ENCODE data around the gene BRD9.
"Not testable (repeated sequence)": the region's sequence is repeated elsewhere in the genome, so short reads cannot be mapped to it uniquely, and the experiment has no call there.

The BRD9 gene

GRCh38 chr5:856531-857425, 35.8 kb downstream of the BRD9 start:
- DNase-seq (ENCODE audit: low read depth), result no peak

DNA sequence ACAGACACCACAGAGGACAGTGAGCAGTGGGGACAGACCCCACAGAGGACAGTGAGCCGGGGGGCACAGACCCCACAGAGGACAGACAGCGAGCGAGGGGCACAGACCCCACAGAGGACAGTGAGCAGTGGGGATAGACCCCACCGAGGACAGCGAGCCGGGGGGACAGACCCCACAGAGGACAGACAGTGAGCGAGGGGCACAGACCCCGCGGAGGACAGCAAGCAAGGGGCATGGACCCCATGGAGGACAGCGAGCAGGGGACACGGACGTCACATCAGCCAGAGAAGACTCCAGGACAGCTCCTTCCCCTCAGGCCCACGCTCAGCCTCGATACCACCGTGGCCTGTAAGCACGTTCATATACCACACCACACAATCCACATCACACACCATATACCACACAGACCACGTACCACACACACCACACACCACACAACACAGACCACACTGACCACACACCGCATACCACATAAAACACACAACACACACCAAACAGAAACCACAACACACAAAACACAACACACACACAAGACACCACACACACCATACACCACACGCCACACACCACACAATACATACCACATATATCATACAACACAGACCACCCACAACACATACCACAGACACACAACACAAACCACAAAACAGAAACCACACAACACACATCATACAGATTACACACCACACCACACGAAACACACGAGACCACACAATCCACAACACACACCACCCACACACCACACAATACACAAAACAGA, 36.6 kb downstream of the BRD9 start:
- no peak for DNase-seq (ENCODE audit: low read depth)

GRCh38 chr5:854966-855743, 37.4 kb downstream of the BRD9 start:
- no peak for DNase-seq (ENCODE audit: low read depth)

GRCh38 chr5:854217-854616, 38.4 kb downstream of the BRD9 start:
- no peak for DNase-seq (ENCODE audit: low read depth)

DNA sequence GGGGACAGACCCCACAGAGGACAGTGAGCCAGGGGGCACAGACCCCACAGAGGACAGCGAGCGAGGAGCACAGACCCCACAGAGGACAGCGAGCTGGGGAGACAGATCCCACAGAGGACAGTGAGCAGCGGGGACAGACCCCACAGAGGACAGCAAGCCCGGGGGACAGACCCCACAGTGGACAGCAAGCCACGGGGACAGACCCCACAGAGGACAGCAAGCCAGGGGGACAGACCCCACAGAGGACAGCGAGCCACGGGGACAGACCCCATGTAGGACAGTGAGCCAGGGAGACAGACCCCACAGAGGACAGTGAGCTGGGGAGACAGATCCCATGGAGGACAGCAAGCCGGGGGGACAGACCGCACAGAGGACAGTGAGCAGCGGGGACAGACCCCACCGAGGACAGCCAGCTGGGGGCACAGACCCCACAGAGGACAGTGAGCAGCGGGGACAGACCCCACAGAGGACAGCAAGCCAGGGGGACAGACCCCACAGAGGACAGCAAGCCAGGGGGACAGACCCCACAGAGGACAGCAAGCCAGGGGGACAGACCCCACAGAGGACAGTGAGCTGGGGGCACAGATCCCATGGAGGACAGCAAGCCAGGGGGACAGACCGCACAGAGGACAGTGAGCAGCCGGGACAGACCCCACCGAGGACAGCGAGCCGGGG, 39.0 kb downstream of the BRD9 start:
- not testable (repeated sequence) for DNase-seq (ENCODE audit: low read depth)

DNA sequence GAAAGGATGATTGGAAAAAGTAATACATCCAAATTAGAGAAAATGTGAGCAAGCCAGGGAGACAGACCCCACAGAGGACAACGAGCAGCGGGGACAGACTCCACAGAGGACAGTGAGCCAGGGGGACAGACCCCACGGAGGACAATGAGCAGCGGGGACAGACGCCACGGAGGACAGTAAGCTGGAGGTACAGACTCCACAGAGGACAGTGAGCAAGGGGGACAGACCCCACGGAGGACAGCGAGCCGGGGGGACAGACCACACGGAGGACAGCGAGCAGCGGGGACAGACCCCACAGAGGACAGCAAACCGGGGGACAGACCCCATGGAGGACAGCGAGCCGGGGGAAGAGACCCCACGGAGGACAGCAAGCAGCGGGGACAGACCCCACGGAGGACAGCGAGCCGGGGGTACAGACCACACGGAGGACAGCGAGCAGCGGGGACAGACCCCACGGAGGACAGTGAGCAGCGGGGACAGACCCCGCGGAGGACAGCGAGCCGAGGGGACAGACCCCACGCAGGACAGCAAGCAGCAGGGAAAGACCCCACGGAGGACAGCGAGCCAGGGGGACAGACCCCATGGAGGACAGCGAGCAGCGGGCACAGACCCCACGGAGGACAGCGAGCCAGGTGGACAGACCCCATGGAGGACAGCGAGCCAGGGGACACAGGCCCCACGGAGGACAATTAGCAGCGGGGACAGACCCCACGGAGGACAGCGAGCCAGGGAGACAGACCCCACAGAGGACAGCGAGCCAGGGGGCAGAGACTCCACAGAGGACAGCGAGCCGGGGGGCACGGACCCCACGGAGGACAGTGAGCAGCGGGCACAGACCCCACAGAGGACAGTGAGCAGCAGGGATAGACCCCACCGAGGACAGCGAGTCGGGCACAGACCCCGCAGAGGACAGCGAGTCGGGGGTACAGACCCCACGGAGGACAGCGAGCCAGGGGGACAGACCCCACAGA, 39.9 kb downstream of the BRD9 start:
- no peak for DNase-seq (ENCODE audit: low read depth)

DNA sequence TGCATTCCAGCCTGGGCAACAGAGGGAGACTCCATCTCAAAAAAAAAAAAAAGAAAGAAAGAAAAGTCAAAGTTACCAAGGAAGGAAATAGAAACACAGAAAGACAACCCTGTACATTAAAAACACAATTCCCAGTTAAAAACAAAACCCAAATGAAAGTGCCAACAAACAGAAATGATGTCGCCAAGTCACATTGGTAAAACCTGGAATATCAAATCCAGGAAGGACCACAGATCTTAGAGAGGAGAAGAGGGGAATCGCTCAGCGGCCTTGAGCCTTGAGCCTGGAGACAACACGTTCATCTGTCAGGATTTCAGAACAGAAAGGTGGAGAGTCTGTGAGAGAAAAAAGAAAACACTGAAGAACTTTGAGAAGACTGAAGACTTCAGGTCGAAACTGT, 40.6 kb downstream of the BRD9 start:
- DNase-seq (ENCODE audit: low read depth), result no peak

DNA sequence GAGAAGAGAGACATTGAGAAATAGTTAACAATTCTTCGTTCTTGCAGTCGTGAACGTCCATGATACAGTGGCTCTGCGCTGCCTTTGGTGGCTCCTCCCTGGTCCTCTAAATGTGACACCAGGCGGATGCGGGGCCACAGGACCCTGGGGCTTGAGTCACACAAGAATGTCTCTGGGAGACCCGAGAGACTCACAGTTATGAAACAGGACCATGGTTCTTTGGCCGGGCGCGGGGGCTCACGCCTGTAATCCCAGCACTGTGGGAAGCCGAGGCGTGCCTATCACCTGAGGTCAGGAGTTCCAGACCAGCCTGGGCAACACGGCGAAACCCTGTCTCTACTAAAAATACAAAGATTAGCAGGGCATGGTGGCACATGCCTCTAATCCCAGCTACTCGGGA, 41.0 kb downstream of the BRD9 start:
- no peak for DNase-seq (ENCODE audit: low read depth)

- DNase-seq (ENCODE audit: low read depth), result no peak
These were observed 41.5 kb downstream of the BRD9 start for GRCh38 chr5:851076-851475.

GRCh38 chr5:850511-851006, 42.0 kb downstream of the BRD9 start, which contains the start of gene ZDHHC11:
TSS of gene ZDHHC11 (minus strand) at chr5:850986. CDS start at chr5:850602, 384 bp downstream.
- no peak for DNase-seq (ENCODE audit: low read depth)

GRCh38 chr5:849651-850301, 42.8 kb downstream of the BRD9 start:
- DNase-seq (ENCODE audit: low read depth), result no peak

DNA sequence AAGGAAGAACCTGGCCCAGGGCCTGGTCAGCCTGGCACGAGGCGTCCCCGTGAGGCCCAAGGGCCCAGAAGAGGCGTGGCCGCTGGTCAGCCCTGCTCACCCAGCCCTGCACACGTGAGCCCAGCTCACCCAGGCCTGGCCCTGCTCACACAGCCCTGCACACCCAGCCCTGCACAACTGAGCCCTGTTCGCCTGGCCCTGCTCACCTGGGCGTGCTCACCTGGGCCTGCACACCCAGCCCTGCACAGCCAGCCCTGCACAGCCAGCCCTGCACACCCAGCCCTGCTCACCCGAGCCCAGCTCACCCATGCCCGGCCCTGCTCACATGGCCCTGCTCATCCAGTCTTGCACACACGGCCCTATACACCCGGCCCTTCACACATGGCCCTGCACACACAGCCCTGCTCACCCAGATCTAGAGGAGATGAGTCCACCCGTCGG, 43.9 kb downstream of the BRD9 start:
- no peak for DNase-seq (ENCODE audit: low read depth)

DNA sequence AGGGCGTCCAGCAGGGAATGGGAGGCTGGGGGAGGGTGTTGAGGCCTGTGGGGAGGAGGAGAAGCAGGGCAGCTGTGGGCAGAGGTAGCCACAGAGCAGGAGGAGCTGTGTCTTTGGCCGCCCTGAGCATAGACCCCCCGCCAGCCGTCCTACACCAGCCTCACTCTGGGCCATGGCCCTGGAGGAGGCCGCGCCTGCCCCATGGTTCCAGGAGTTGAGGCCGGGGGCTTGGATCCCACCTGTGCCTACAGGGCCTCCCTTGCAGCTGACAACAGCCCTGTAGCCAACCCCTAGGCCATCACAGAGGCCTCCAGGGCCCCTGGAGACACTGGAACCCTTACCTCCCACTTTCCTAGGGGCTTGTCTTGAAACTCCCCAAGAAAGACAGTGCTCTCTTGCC, 44.9 kb downstream of the BRD9 start:
- not testable (repeated sequence) for DNase-seq (ENCODE audit: low read depth)

DNA sequence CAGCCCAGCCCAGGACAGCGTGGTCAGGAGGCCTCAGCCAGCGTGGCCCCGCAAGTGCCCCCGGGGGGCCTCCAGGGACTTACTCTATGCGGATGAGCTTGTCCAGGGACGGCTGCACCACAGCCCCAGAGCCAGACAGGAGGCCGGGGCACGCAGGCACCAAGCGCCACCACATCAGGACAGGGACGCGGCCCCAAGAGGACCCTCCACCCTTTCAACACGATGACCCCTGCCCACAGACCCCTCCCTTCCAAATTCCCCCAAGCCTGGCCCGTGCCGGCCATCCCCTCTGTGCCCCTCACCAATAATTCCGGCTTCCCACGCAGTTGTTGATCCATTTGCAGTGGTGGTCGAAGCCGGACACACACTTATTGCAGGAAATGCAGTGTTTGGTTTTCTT, 45.4 kb downstream of the BRD9 start:
- not testable (repeated sequence) for DNase-seq (ENCODE audit: low read depth)

DNA sequence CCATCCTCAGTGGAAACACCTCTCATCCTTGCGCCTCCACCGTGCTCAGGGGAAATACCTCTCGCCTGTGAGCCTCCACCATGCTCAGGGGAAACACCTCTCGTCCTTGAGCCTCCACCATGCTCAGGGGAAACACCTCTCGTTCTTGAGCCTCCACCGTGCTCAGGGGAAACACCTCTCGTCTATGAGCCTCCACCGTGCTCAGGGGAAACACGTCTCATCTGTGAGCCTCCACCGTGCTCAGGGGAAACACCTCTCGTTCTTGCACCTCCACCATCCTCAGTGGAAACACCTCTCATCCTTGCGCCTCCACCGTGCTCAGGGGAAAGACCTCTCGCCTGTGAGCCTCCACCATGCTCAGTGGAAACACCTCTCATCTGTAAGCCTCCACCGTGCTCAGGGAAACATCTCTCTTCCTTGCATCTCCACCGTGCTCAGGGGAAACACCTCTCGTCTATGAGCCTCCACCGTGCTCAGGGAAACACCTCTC, 46.0 kb downstream of the BRD9 start:
- not testable (repeated sequence) for DNase-seq (ENCODE audit: low read depth)

- not testable (repeated sequence) for DNase-seq (ENCODE audit: low read depth)
These were observed 46.7 kb downstream of the BRD9 start for GRCh38 chr5:845676-846601.

- not testable (repeated sequence) for DNase-seq (ENCODE audit: low read depth)
These were observed 47.4 kb downstream of the BRD9 start for GRCh38 chr5:845031-845675.

- not testable (repeated sequence) for DNase-seq (ENCODE audit: low read depth)
These were observed 48.2 kb downstream of the BRD9 start for GRCh38 chr5:844426-844825.

All from activated T-cell treated with anti-CD3 and anti-CD28 coated beads for 1 hour (primary cell).